ENCODE measurements around the gene CDS2. TPM values are rescaled to one million over a fixed set of nuclear protein-coding genes. Genes with fewer than 3 reads are reported as not detected.
"Not testable (repeated sequence)": the region's sequence is repeated elsewhere in the genome, so short reads cannot be mapped to it uniquely, and the experiment has no call there.

The CDS2 gene
- total and polyA plus RNA-seq, 2 experiments from 2014 or later = 18.7 to 31.9 TPM

DNA sequence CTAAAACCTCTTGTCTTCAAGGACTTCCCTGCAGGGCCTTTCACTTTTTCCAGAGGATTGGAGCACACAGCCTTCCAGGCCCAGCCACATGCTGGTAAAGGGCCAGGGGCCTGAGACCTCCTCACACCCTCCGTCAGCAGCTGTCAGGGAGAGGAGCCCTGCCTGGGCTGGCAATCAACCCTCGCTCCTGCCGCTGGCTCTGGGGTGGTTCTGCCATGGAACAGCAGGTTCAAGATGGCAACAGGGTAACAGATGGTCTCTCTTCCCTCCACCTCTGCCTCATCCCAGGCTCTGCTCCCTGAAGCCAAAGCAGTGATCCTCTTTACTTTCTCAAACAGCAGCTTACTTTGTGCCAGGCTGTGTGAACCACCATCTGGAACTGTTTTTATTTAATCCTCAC, 30.9 kb upstream of the CDS2 start:
- peaks cover 34% of the 10 kb centered on the region for H3K36me3 ChIP-seq
- H3K27ac ChIP-seq = no peak overlapping the region
- no peaks in the 10 kb centered on the region for H3K9me3 ChIP-seq (ENCODE audit: low read depth)
- TF ChIP-seq, protein P1, sequence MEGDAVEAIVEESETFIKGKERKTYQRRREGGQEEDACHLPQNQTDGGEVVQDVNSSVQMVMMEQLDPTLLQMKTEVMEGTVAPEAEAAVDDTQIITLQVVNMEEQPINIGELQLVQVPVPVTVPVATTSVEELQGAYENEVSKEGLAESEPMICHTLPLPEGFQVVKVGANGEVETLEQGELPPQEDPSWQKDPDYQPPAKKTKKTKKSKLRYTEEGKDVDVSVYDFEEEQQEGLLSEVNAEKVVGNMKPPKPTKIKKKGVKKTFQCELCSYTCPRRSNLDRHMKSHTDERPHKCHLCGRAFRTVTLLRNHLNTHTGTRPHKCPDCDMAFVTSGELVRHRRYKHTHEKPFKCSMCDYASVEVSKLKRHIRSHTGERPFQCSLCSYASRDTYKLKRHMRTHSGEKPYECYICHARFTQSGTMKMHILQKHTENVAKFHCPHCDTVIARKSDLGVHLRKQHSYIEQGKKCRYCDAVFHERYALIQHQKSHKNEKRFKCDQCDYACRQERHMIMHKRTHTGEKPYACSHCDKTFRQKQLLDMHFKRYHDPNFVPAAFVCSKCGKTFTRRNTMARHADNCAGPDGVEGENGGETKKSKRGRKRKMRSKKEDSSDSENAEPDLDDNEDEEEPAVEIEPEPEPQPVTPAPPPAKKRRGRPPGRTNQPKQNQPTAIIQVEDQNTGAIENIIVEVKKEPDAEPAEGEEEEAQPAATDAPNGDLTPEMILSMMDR (IDR thresholded peaks at IDR 0.05; ENCODE audit: low read depth, low read length) = no peak
- H3K4me3 ChIP-seq = no peak overlapping the region
- no peaks in the 10 kb centered on the region for H3K4me1 ChIP-seq (ENCODE audit: low read depth)
- DNase-seq (ENCODE audit: low read depth in 1 of 2, low spot score in 1 of 2) = no peak
- no peaks in the 10 kb centered on the region for H3K27me3 ChIP-seq

DNA sequence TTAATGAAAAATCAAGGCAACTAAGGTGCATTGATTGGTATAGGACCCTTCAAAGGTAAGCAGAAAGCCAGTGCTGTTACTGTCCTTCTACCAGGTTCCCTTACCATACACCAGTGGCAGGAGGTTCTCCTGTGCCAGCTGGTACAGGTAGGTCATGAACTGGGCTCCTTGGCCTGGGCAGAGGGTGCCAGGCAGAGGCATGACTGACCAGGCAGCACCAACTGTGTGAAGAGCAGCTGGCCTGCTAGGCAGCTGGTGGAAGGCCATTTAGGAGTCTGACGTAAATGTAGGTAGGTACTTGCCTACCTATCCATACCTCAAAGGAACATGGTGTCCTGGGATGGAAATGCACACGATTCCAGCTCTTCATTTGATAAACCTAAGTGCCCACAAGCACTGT, 30.3 kb upstream of the CDS2 start:
- H3K4me3 ChIP-seq = no peak overlapping the region
- DNase-seq (ENCODE audit: low read depth in 1 of 2, low spot score in 1 of 2) = no peak
- H3K27ac ChIP-seq = no peak overlapping the region
- no peaks in the 10 kb centered on the region for H3K4me1 ChIP-seq (ENCODE audit: low read depth)
- no peaks in the 10 kb centered on the region for H3K9me3 ChIP-seq (ENCODE audit: low read depth)
- TF ChIP-seq, protein P1 (IDR thresholded peaks at IDR 0.05; ENCODE audit: low read depth, low read length) = no peak
- H3K36me3 ChIP-seq = peaks cover 33% of the 10 kb centered on the region
- H3K27me3 ChIP-seq = no peaks in the 10 kb centered on the region

DNA sequence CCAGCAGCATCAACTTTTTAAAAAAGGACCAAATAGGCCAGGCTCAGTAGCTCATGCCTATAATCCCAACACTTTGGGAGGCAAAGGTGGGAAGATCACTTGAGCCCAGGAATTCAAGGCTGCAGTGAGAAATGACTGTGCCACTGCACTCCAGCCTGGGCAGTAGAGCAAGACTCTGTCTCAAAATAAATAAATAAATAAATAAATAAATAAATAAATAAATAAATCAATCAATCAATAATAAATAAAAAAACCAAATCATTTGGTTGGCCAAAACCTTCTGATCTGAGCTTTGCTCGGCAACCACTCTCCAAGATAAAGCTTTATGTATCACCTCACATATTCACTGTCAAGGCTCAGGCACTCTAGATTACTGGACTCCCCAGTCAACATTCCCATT, 27.8 kb upstream of the CDS2 start:
- not testable (repeated sequence) for H3K4me1 ChIP-seq (ENCODE audit: low read depth); H3K4me3 ChIP-seq; H3K27ac ChIP-seq; H3K27me3 ChIP-seq; H3K9me3 ChIP-seq (ENCODE audit: low read depth); DNase-seq (ENCODE audit: low read depth in 1 of 2, low spot score in 1 of 2)
- H3K36me3 ChIP-seq = peaks cover 38% of the 10 kb centered on the region

DNA sequence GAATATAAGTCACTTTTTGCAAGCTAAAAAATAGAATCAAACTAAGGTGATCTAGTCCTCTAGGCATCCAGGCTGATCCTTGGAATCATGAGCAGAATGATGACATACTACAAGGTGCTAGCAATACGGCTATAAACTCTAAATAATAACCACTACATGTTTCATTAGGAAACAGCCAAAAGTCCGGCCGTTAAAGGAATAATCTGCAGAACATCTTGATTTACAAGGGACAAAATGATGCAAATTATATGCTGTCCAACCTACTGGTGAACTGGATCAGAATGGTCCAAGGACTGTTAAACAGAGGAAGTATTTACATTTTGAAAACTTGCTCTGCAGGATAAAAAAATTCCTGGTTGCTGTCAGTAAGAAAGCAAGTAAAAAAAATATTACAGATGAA, 26.9 kb upstream of the CDS2 start:
- H3K4me1 ChIP-seq (ENCODE audit: low read depth); H3K4me3 ChIP-seq; H3K27me3 ChIP-seq; H3K9me3 ChIP-seq (ENCODE audit: low read depth); DNase-seq (ENCODE audit: low read depth in 1 of 2, low spot score in 1 of 2); H3K27ac ChIP-seq: not testable (repeated sequence)
- peaks cover 46% of the 10 kb centered on the region for H3K36me3 ChIP-seq

DNA sequence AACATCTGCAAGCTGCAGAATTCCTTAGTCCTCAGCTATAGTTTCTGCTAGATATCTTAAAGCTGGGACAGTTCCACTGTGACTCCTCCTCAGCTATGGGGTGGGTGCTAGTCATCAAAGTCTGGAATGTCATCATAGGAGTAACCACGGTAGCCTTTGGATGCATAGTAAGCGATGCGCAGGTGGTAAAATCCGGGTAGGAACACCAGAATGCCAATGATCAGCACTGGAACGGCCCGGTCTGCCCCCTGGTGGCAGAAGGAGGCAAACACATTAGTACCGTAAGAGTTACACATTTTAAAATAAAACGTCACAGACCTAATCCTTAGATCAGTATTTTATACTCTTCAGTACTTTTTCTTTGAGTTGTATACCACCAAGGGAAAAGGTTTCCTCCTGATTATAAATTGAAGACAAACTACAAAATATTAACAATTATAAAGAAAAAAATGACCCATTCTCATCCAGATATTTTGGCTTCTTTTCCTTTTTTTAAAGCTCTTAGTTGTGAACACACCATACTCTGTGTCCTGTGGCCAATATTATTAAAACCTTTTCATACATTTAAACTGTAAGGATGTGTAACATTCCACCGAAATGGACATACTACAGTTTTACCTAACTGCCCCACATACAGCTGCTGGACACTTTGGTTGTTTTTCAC, 26.0 kb upstream of the CDS2 start:
- Histone ChIP-seq H3K9me3 (ENCODE audit: low read depth) (no peaks in the 10 kb centered on the region), H3K4me1 (ENCODE audit: low read depth) (no peaks in the 10 kb centered on the region), H3K27me3 (no peaks in the 10 kb centered on the region), H3K36me3 (peaks cover 54% of the 10 kb centered on the region), H3K4me3 (no peak overlapping the region), H3K27ac (no peak overlapping the region)
- DNase-seq (ENCODE audit: low read depth in 1 of 2, low spot score in 1 of 2) = peak; percentile 68 to 70
- TF ChIP-seq, protein P1 (IDR thresholded peaks at IDR 0.05; ENCODE audit: low read depth, low read length) = peak; percentile 69

DNA sequence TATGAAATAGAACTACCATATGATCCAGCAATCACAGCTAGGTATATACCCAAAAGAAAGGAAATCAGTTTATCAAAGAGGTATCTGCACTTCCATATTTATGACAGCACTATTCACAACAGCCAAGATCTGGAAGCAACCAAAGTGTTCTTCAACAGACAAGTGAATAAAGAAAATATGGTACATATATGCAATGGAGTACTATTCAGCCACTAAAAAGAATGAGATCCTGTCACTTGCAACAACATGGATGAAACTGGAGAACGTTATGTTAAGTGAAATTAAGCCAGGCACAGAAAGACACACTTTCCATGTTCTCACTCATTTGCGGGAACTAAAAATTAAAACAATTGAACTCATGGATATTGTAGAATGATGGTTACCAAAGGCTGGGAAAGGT, 22.3 kb upstream of the CDS2 start:
- no peak overlapping the region for H3K27ac ChIP-seq
- no peak overlapping the region for H3K4me3 ChIP-seq
- no peaks in the 10 kb centered on the region for H3K9me3 ChIP-seq (ENCODE audit: low read depth)
- TF ChIP-seq, protein P1 (IDR thresholded peaks at IDR 0.05; ENCODE audit: low read depth, low read length) = no peak
- no peak for DNase-seq (ENCODE audit: low read depth in 1 of 2, low spot score in 1 of 2)
- peaks cover 58% of the 10 kb centered on the region for H3K36me3 ChIP-seq
- H3K4me1 ChIP-seq (ENCODE audit: low read depth) = no peaks in the 10 kb centered on the region
- no peaks in the 10 kb centered on the region for H3K27me3 ChIP-seq
